ENCODE measurements around the gene SMARCD2. TPM values are rescaled to one million over a fixed set of nuclear protein-coding genes. Genes with fewer than 3 reads are reported as not detected.
A peak's percentile ranks its signal among the peaks of the same experiment; 100 is the strongest.

Gene SMARCD2
- total RNA-seq, 3 donors from 2014 or later = 142 to 210 (median 192) TPM

- H3K4me3 ChIP-seq = peak overlapping the region; percentile 65 to 96 (median 76)
Observed at GRCh38 chr17:63827801-63828221, 14.7 kb downstream of the SMARCD2 start.

GRCh38 chr17:63827002-63827800, 15.3 kb downstream of the SMARCD2 start, which contains the start of the genes FTSJ3 and PSMC5:
Gene FTSJ3, minus strand, starts transcription at chr17:63827663. Its CDS starts 761 bp downstream, at chr17:63826902.
Gene PSMC5, plus strand, starts transcription at chr17:63827431. Its CDS starts 60 bp downstream, at chr17:63827491.
- DNase-seq (ENCODE audit: low spot score in 2 of 2) = peak; percentile 93 to 94
- no peaks in the 10 kb centered on the region for H3K27me3 ChIP-seq
- TF ChIP-seq POLR2A (IDR thresholded peaks at IDR 0.05) (peak; percentile 70), CTCF (IDR thresholded peaks at IDR 0.05) (peak; percentile 49 to 56 (median 54)), POLR2AphosphoS5 (IDR thresholded peaks at IDR 0.05) (peak; percentile 88 to 96 (median 96))
- peak within 1 kb of the TSS; percentile 92 to 95 for H3K27ac ChIP-seq
- intact Hi-C loops (cut with DNase I; ENCODE audit: low total_unique reads) = no loop called here
- H3K4me3 ChIP-seq = peak within 1 kb of the TSS; percentile 65 to 96 (median 76)
- no peaks in the 10 kb centered on the region for H3K36me3 ChIP-seq
- no peaks in the 10 kb centered on the region for H3K9me3 ChIP-seq
- H3K4me1 ChIP-seq = peaks cover 4 to 22% of the 10 kb centered on the region in 2 donors

More at GRCh38 chr17:63827801-63828221, 14.7 kb downstream of the SMARCD2 start:
- intact Hi-C loops (cut with DNase I; ENCODE audit: low total_unique reads) = no loop called here
- TF ChIP-seq POLR2AphosphoS5 (IDR thresholded peaks at IDR 0.05) = no peak
- no peak for TF ChIP-seq CTCF (IDR thresholded peaks at IDR 0.05)
- no peak for TF ChIP-seq POLR2A (IDR thresholded peaks at IDR 0.05)
- no peaks in the 10 kb centered on the region for H3K27me3 ChIP-seq
- no peaks in the 10 kb centered on the region for H3K9me3 ChIP-seq
- no peak for DNase-seq (ENCODE audit: low spot score in 2 of 2)
- no peaks in the 10 kb centered on the region for H3K36me3 ChIP-seq
- peak overlapping the region; percentile 92 to 95 for H3K27ac ChIP-seq
- H3K4me1 ChIP-seq = peaks cover 4 to 22% of the 10 kb centered on the region in 2 donors

- peaks cover 2% of the 10 kb centered on the region for H3K36me3 ChIP-seq
- no peak for DNase-seq (ENCODE audit: low spot score in 2 of 2)
- H3K9me3 ChIP-seq = no peaks in the 10 kb centered on the region
- intact Hi-C loops (cut with DNase I; ENCODE audit: low total_unique reads) = no loop called here
- TF ChIP-seq POLR2AphosphoS5 (IDR thresholded peaks at IDR 0.05) = no peak
- H3K27me3 ChIP-seq = no peaks in the 10 kb centered on the region
- H3K4me3 ChIP-seq = peak overlapping the region; percentile 65 to 96 (median 76)
- peak overlapping the region; percentile 92 to 95 for H3K27ac ChIP-seq
- peaks cover 4 to 22% of the 10 kb centered on the region in 2 donors for H3K4me1 ChIP-seq
Observed at GRCh38 chr17:63826468-63827001, 15.9 kb downstream of the SMARCD2 start.

- H3K9me3 ChIP-seq = no peaks in the 10 kb centered on the region
- H3K4me1 ChIP-seq = peaks cover 4 to 21% of the 10 kb centered on the region in 2 donors
- H3K36me3 ChIP-seq = peaks cover 12% of the 10 kb centered on the region
- no peak overlapping the region for H3K4me3 ChIP-seq
- no peaks in the 10 kb centered on the region for H3K27me3 ChIP-seq
- intact Hi-C loops (cut with DNase I; ENCODE audit: low total_unique reads) = no loop called here
- no peak for DNase-seq (ENCODE audit: low spot score in 2 of 2)
- peak overlapping the region in 1 of 2 donors; percentile 21 for H3K27ac ChIP-seq
- no peak for TF ChIP-seq POLR2AphosphoS5 (IDR thresholded peaks at IDR 0.05)
- no peak for TF ChIP-seq POLR2A (IDR thresholded peaks at IDR 0.05)
- no peak for TF ChIP-seq CTCF (IDR thresholded peaks at IDR 0.05)
Observed at GRCh38 chr17:63824362-63824761, 18.1 kb downstream of the SMARCD2 start.

GRCh38 chr17:63823659-63824331, 18.7 kb downstream of the SMARCD2 start:
- Histone ChIP-seq H3K36me3 (peaks cover 16% of the 10 kb centered on the region), H3K27me3 (no peaks in the 10 kb centered on the region), H3K9me3 (no peaks in the 10 kb centered on the region), H3K4me3 (no peak overlapping the region), H3K27ac (no peak overlapping the region), H3K4me1 (peaks cover 4 to 16% of the 10 kb centered on the region in 2 donors)
- DNase-seq (ENCODE audit: low spot score in 2 of 2) = no peak
- TF ChIP-seq POLR2A (IDR thresholded peaks at IDR 0.05) = no peak
- TF ChIP-seq POLR2AphosphoS5 (IDR thresholded peaks at IDR 0.05) = no peak
- no peak for TF ChIP-seq CTCF (IDR thresholded peaks at IDR 0.05)
- intact Hi-C loops (cut with DNase I; ENCODE audit: low total_unique reads) = no loop called here
